IMR-90 (cell line): ENCODE data around the gene DOLPP1. TPM values are rescaled to one million over a fixed set of nuclear protein-coding genes. Genes with fewer than 3 reads are reported as not detected.

Experiments used
- ATAC-seq: fragments of 200-7000 bp; cut with Tn5 transposase; 2 replicates; pipeline ENCODE4 v1.9.1; 2020; ENCODE audit warnings: low read depth, mild to moderate bottlenecking, moderate library complexity
- BruUV-seq: library from RNA; stranded (reverse); fragments of 400-500 nt; replicated peaks from 2 replicates; lab custom pipeline; 2021; lab: Mats Ljungman, UMichigan
- CTCF ChIA-PET: fragments of 300-600 bp; formaldehyde crosslinking; extraction: SDS; loops from one replicate; lab custom pipeline; 2021; ENCODE audit warnings: antibody characterized with exemption; lab: Yijun Ruan, JAX
- POLR2A ChIA-PET: fragments of 300-600 bp; sonication (Branson Sonifier 250); formaldehyde crosslinking; loops from one replicate; lab custom pipeline; 2022; ENCODE audit warnings: antibody characterized with exemption; ENCODE audit not compliant: unreplicated experiment; lab: Charles Lee
- DNase-seq: peaks from one replicate; pipeline ENCODE4 v3.0.0; 2013
- H2AFZ ChIP-seq: replicated peaks from 2 replicates; pipeline ENCODE3; 2013; ENCODE audit warnings: low read length, mild to moderate bottlenecking; ENCODE audit not compliant: poor library complexity
- H2AK5ac ChIP-seq: 2 replicates; pipeline ENCODE4 v1.6.1; 2013; ENCODE audit warnings: low read depth, low read length, inconsistent platforms
- H2AK9ac ChIP-seq: replicated peaks from 2 replicates; pipeline ENCODE3; 2013; ENCODE audit warnings: mild to moderate bottlenecking, low read depth, low read length, moderate library complexity; ENCODE audit not compliant: poor library complexity
- H2BK120ac ChIP-seq: 2 replicates; pipeline ENCODE4 v1.6.1; 2013; ENCODE audit warnings: low read depth, low read length, inconsistent platforms
- H2BK15ac ChIP-seq: 3 replicates; pipeline ENCODE4 v1.6.1; 2013; ENCODE audit warnings: low read depth, low read length, inconsistent platforms
- H2BK20ac ChIP-seq: 2 replicates; pipeline ENCODE4 v1.6.1; 2013; ENCODE audit warnings: low read depth, mild to moderate bottlenecking, inconsistent platforms, low read length, moderate library complexity
- H2BK5ac ChIP-seq: 2 replicates; pipeline ENCODE4 v1.6.1; 2013; ENCODE audit warnings: mild to moderate bottlenecking, low read depth, low read length, inconsistent platforms; ENCODE audit not compliant: poor library complexity, severe bottlenecking
- H3K14ac ChIP-seq: replicated peaks from 2 replicates; pipeline ENCODE4 v1.6.1; 2013; ENCODE audit warnings: low read depth, low read length, inconsistent platforms
- H3K18ac ChIP-seq: 2 replicates; pipeline ENCODE4 v1.6.1; 2013; ENCODE audit warnings: low read depth, low read length, control low read depth
- H3K23ac ChIP-seq: 2 replicates; pipeline ENCODE4 v1.6.1; 2013; ENCODE audit warnings: low read depth, low read length, inconsistent platforms
- H3K27ac ChIP-seq: 2 replicates; pipeline ENCODE4 v1.5.1; 2013; ENCODE audit warnings: mild to moderate bottlenecking, control low read depth, low read length; ENCODE audit not compliant: insufficient read depth
- H3K27me3 ChIP-seq: 2 replicates; pipeline ENCODE4 v1.6.1; 2013; ENCODE audit warnings: low read length; ENCODE audit not compliant: control insufficient read depth, insufficient read depth
- H3K36me3 ChIP-seq: 2 replicates; pipeline ENCODE4 v1.6.1; 2013; ENCODE audit warnings: low read length, mixed read lengths; ENCODE audit not compliant: control insufficient read depth, insufficient read depth
- H3K4ac ChIP-seq: 2 replicates; pipeline ENCODE4 v1.6.1; 2013; ENCODE audit warnings: low read depth, low read length, inconsistent platforms
- H3K4me1 ChIP-seq: 2 replicates; pipeline ENCODE4 v1.6.1; 2013; ENCODE audit warnings: low read length, mixed read lengths; ENCODE audit not compliant: control insufficient read depth, insufficient read depth
- H3K4me2 ChIP-seq: 2 replicates; pipeline ENCODE4 v1.6.1; 2013; ENCODE audit warnings: low read depth, mild to moderate bottlenecking, control low read depth, low read length, moderate library complexity
- H3K4me3 ChIP-seq: 2 replicates; pipeline ENCODE4 v1.5.1; 2013; ENCODE audit warnings: low read depth, mild to moderate bottlenecking, control low read depth, low read length, moderate library complexity; ENCODE audit not compliant: insufficient read depth
- H3K56ac ChIP-seq: 2 replicates; pipeline ENCODE4 v1.6.1; 2013; ENCODE audit warnings: low read length, inconsistent platforms; ENCODE audit not compliant: insufficient read depth; ENCODE audit errors: extremely low read depth
- H3K79me1 ChIP-seq, 2 experiments: 2 replicates each; pipeline ENCODE4 v1.6.1; 2013; ENCODE audit warnings: low read length in 2 of 2, inconsistent platforms in 1 of 2, low read depth in 1 of 2
- H3K9ac ChIP-seq: 2 replicates; pipeline ENCODE4 v1.6.1; 2013; ENCODE audit warnings: low read depth, low read length, control low read depth
- H3K9me1 ChIP-seq: 2 replicates; pipeline ENCODE4 v1.6.1; 2013; ENCODE audit warnings: low read length, inconsistent platforms; ENCODE audit not compliant: insufficient read depth
- H3K9me3 ChIP-seq: 2 replicates; pipeline ENCODE4 v1.6.1; 2013; ENCODE audit warnings: low read length; ENCODE audit not compliant: control insufficient read depth, insufficient read depth
- H4K20me1 ChIP-seq: 2 replicates; pipeline ENCODE4 v1.6.1; 2013; ENCODE audit warnings: low read length, inconsistent platforms; ENCODE audit not compliant: insufficient read depth
- H4K5ac ChIP-seq: 2 replicates; pipeline ENCODE4 v1.6.1; 2013; ENCODE audit warnings: mild to moderate bottlenecking, low read depth, low read length, control low read depth
- H4K8ac ChIP-seq, 2 experiments: 2 replicates each; pipeline ENCODE4 v1.6.1; 2013; ENCODE audit warnings: low read depth in 2 of 2, low read length in 2 of 2, control low read depth in 1 of 2, inconsistent platforms in 1 of 2
- H4K91ac ChIP-seq: 2 replicates; pipeline ENCODE4 v1.6.1; 2013; ENCODE audit warnings: low read depth, low read length, inconsistent platforms; ENCODE audit not compliant: insufficient read depth
- CTCF ChIP-seq: conservative IDR thresholded peaks from 2 replicates; pipeline ENCODE4 v1.5.1; 2012; ENCODE audit warnings: mild to moderate bottlenecking, low read depth, low read length, improper control_type of control experiment
- WGBS, 2 experiments: methylation state at CpG; one replicate each; pipeline versions ENCODE4 v1.1.5 to v1.1.7; 2013; ENCODE audit warnings: missing lambda C conversion rate in 2 of 2; ENCODE audit not compliant: insufficient read length in 1 of 2; ENCODE audit errors: extremely low coverage in 2 of 2; 5-methylcytosine and 5-hydroxymethylcytosine counted together
- dilution Hi-C: fragments of 300-500 bp; cut with HindIII; formaldehyde crosslinking; loops from one replicate; pipeline ENCODE4 v1.14.3; 2018; ENCODE audit warnings: low sequenced_read_pairs; ENCODE audit not compliant: unreplicated experiment
- in situ Hi-C: fragments of 300-500 bp; cut with MboI; formaldehyde crosslinking; loops from 3 replicates; pipeline ENCODE4 v1.14.3; 2019; ENCODE audit warnings: low sequenced_read_pairs, inconsistent platforms, mixed read lengths
- intact Hi-C: fragments of 100-400 bp; cut with micrococcal nuclease; formaldehyde crosslinking; loops from 2 replicates; pipeline ENCODE4 v1.10.0; 2022
- polyA plus RNA-seq, 3 experiments: library from polyadenylated mRNA; depleted of rRNA; stranded (reverse); fragments of >200 nt; gene quantifications; 2 replicates each; pipeline ENCODE4 v1.2.3, GENCODE V29; 2012; ENCODE audit warnings: low replicate concordance in 1 of 3
- total RNA-seq: library from RNA; depleted of rRNA; stranded (reverse); fragments of >200 nt; gene quantifications from 2 replicates; pipeline ENCODE4 v1.2.3, GENCODE V29; 2012

DOLPP1 gene
- total and polyA plus RNA-seq, 2 of the 4 experiments (the other 2 are of a cell fraction) = 7.0 to 16.5 TPM

- no peak overlapping the region for H3K18ac ChIP-seq
- no peaks in the 10 kb centered on the region for H3K79me1 ChIP-seq
- intact Hi-C loops (no loop called here), dilution Hi-C loops (no loop called here), in situ Hi-C loops (no loop called here)
- ChIA-PET POLR2A (no interaction called here), CTCF (no interaction called here)
- DNase-seq (no peak), ATAC-seq (no peak)
- no peak overlapping the region for H4K91ac ChIP-seq
- H3K4me1 ChIP-seq = no peaks in the 10 kb centered on the region
- H3K23ac ChIP-seq = no peak overlapping the region
- no peak overlapping the region for H3K14ac ChIP-seq
- no peak overlapping the region for H4K8ac ChIP-seq
- 95% methylated on average over 10 of the region's 19 CpGs; no CpG with 5 or more reads in 1 of the 2 experiments for WGBS, 2 experiments
- no peak overlapping the region for H2BK15ac ChIP-seq
- no peaks in the 10 kb centered on the region for H4K20me1 ChIP-seq
- no peak for TF ChIP-seq CTCF
- H3K4ac ChIP-seq = no peak overlapping the region
- no peak overlapping the region for H2BK120ac ChIP-seq
- H3K9ac ChIP-seq = no peak overlapping the region
- H4K5ac ChIP-seq = no peak overlapping the region
- H3K4me2 ChIP-seq = no peak overlapping the region
- H3K27me3 ChIP-seq = no peaks in the 10 kb centered on the region
- no peak overlapping the region for H2AFZ ChIP-seq
- H2AK9ac ChIP-seq = no peak overlapping the region
- H3K4me3 ChIP-seq = no peak overlapping the region
- no peak overlapping the region for H3K27ac ChIP-seq
- H2BK20ac ChIP-seq = no peak overlapping the region
- no peaks in the 10 kb centered on the region for H3K9me3 ChIP-seq
- H3K36me3 ChIP-seq = peaks cover 31% of the 10 kb centered on the region
- H3K56ac ChIP-seq = no peak overlapping the region
- no peak overlapping the region for H2BK5ac ChIP-seq
- H2AK5ac ChIP-seq = no peak overlapping the region
- no TSS peak for BruUV-seq
- 0 out of 2 replicates have a peak, but pooled peaks cover 4% of the 10 kb centered on the region for H3K9me1 ChIP-seq
These were observed 12.8 kb upstream of the DOLPP1 start for GRCh38 chr9:129068110-129068509.
